Transverse colon (tissue), 3 donors: Measurements from ENCODE around the gene PHF1.

ENCODE experiments used
- CTCF ChIP-seq, 5 experiments: fragments of 200-600 bp in 3 of 5; fragments of 450-650 bp in 2 of 5; sonication (generic) in 3 of 5; IDR thresholded peaks; 1 replicate in 2 of 5; 2 replicates in 3 of 5; pipeline ENCODE4 v1.5.1; 2016 to 2017; ENCODE audit warnings: antibody characterized with exemption in 5 of 5, inconsistent platforms in 3 of 5, mild to moderate bottlenecking in 2 of 5, moderate library complexity in 1 of 5
- EP300 ChIP-seq: sonication (generic); formaldehyde crosslinking; IDR thresholded peaks from one replicate; pipeline ENCODE4 v1.6.1; 2017; ENCODE audit warnings: antibody characterized with exemption, low read depth
- POLR2A ChIP-seq: fragments of 450-650 bp; IDR thresholded peaks from one replicate; pipeline ENCODE4 v1.6.1; 2016; ENCODE audit warnings: antibody characterized with exemption, mild to moderate bottlenecking, moderate library complexity

GRCh38 chr6:33392595-33392948 lies 18.2 kb upstream of the PHF1 start:
- TF ChIP-seq CTCF (IDR thresholded peaks at IDR 0.05) (no peak), POLR2A (no peak), EP300 (no peak)
